Endothelial cell of umbilical vein (primary cell): ENCODE data around the gene DDX51. TPM values are rescaled to one million over a fixed set of nuclear protein-coding genes. Genes with fewer than 3 reads are reported as not detected.
"Not testable (repeated sequence)": the region's sequence is repeated elsewhere in the genome, so short reads cannot be mapped to it uniquely, and the experiment has no call there.

Source experiments
- BruUV-seq: library from RNA; stranded (reverse); fragments of 400-500 nt; replicated peaks from 2 replicates; lab custom pipeline; 2021; lab: Mats Ljungman, UMichigan
- CTCF ChIA-PET: fragments of 300-600, 350-600 bp; sonication (Branson Sonifier 250); formaldehyde crosslinking; loops from one replicate; lab custom pipeline; 2021; ENCODE audit warnings: antibody characterized with exemption, inconsistent platforms; lab: Charles Lee
- POLR2A ChIA-PET: fragments of 300-600, 350-600 bp; sonication (Branson Sonifier 250); formaldehyde crosslinking; loops from one replicate; lab custom pipeline; 2021; ENCODE audit warnings: antibody characterized with exemption, inconsistent platforms; lab: Charles Lee
- DNase-seq: peaks from one replicate; pipeline ENCODE4 v3.0.0-alpha.2; 2011; ENCODE audit warnings: low read depth, low spot score
- FAIRE-seq: peaks from 2 replicates; lab custom pipeline; 2011; peaks lifted over from hg19 to GRCh38; lab: Jason Lieb, UNC
- H2AFZ ChIP-seq: 2 replicates; pipeline ENCODE4 v1.6.0; 2012; ENCODE audit warnings: low read depth, low read length, control low read depth, inconsistent platforms
- H3K27ac ChIP-seq: 2 replicates; pipeline ENCODE4 v1.5.1; 2011; ENCODE audit warnings: low read depth, mild to moderate bottlenecking, control low read depth, low read length, moderate library complexity; ENCODE audit not compliant: insufficient read depth
- H3K27me3 ChIP-seq, 2 experiments: 2 replicates each; pipeline versions ENCODE4 v1.6.0 to v1.6.1; 2011; ENCODE audit warnings: low read length in 2 of 2, mixed read lengths in 1 of 2; ENCODE audit not compliant: control insufficient read depth in 2 of 2, insufficient read depth in 2 of 2
- H3K36me3 ChIP-seq, 2 experiments: 2 replicates in 1 of 2; 3 replicates in 1 of 2; pipeline ENCODE4 v1.5.1; 2011; ENCODE audit warnings: low read length in 2 of 2, mild to moderate bottlenecking in 1 of 2, moderate library complexity in 1 of 2; ENCODE audit not compliant: control insufficient read depth in 2 of 2, insufficient read depth in 2 of 2; ENCODE audit errors: extremely low read depth in 1 of 2
- H3K4me1 ChIP-seq: 3 replicates; pipeline ENCODE4 v1.5.1; 2011; ENCODE audit warnings: mild to moderate bottlenecking, low read length; ENCODE audit not compliant: control insufficient read depth, insufficient read depth; ENCODE audit errors: extremely low read depth
- H3K4me2 ChIP-seq: 2 replicates; pipeline ENCODE4 v1.6.1; 2011; ENCODE audit warnings: low read length, control low read depth, mixed read lengths; ENCODE audit not compliant: insufficient read depth
- H3K4me3 ChIP-seq, 3 experiments: fragments of 200-600 bp in 1 of 3; sonication (generic), shearing (Covaris generic) in 1 of 3; replicated peaks in 1 of 3; 2 replicates each; pipeline ENCODE4 v1.5.1; 2011 to 2016; ENCODE audit warnings: control low read depth in 3 of 3, low read length in 3 of 3, mild to moderate bottlenecking in 2 of 3, inconsistent platforms in 1 of 3, low read depth in 1 of 3, moderate library complexity in 1 of 3; ENCODE audit not compliant: insufficient read depth in 1 of 3
- H3K79me2 ChIP-seq: 2 replicates; pipeline ENCODE4 v1.6.0; 2012; ENCODE audit warnings: low read length, inconsistent platforms; ENCODE audit not compliant: control insufficient read depth, insufficient read depth
- H3K9ac ChIP-seq: replicated peaks from 2 replicates; pipeline ENCODE3; 2011; ENCODE audit warnings: low read length, control low read depth; ENCODE audit not compliant: insufficient read depth; ENCODE audit errors: extremely low read depth
- H3K9me1 ChIP-seq: replicated peaks from 3 replicates; pipeline ENCODE4 v1.6.0; 2011; ENCODE audit warnings: mild to moderate bottlenecking, low read length; ENCODE audit not compliant: control insufficient read depth, insufficient read depth; ENCODE audit errors: extremely low read depth
- H3K9me3 ChIP-seq: replicated peaks from 2 replicates; pipeline ENCODE4 v1.5.1; 2012; ENCODE audit warnings: low read length, inconsistent platforms; ENCODE audit not compliant: control insufficient read depth, insufficient read depth
- H4K20me1 ChIP-seq: replicated peaks from 2 replicates; pipeline ENCODE3; 2011; ENCODE audit warnings: mild to moderate bottlenecking, low read length; ENCODE audit not compliant: control insufficient read depth, insufficient read depth; ENCODE audit errors: extremely low read depth
- EZH2 ChIP-seq: IDR thresholded peaks from 2 replicates; pipeline ENCODE4 v1.6.1; 2012; ENCODE audit warnings: borderline replicate concordance, low read depth, mild to moderate bottlenecking, moderate library complexity, low read length, inconsistent platforms; ENCODE audit not compliant: severe bottlenecking
- FOS ChIP-seq: IDR thresholded peaks from 2 replicates; pipeline ENCODE4 v1.6.1; 2011; ENCODE audit warnings: mild to moderate bottlenecking, low read length, moderate library complexity, borderline replicate concordance; ENCODE audit not compliant: insufficient read depth
- GATA2 ChIP-seq: IDR thresholded peaks from 2 replicates; pipeline ENCODE4 v1.7.0; 2011; ENCODE audit warnings: low read depth, mild to moderate bottlenecking, moderate library complexity, mixed read lengths, low read length; ENCODE audit not compliant: insufficient read length, insufficient read depth
- JUN ChIP-seq: IDR thresholded peaks from 2 replicates; pipeline ENCODE4 v1.6.1; 2011; ENCODE audit warnings: borderline replicate concordance, low read depth; ENCODE audit not compliant: insufficient read length, insufficient read depth
- MYC ChIP-seq: IDR thresholded peaks from one replicate; pipeline ENCODE4 v1.6.1; 2011; ENCODE audit warnings: mild to moderate bottlenecking, low read depth, low read length
- POLR2A ChIP-seq: IDR thresholded peaks from 2 replicates; pipeline ENCODE4 v1.6.1; 2012; ENCODE audit warnings: low read depth, mild to moderate bottlenecking, control low read depth, low read length
- POLR2AphosphoS5 ChIP-seq: IDR thresholded peaks from 2 replicates; pipeline ENCODE4 v1.6.1; 2012; ENCODE audit warnings: low read depth, mild to moderate bottlenecking, control low read depth, low read length, moderate library complexity; ENCODE audit not compliant: insufficient read depth
- dilution Hi-C: fragments of 300-500 bp; cut with MboI; formaldehyde crosslinking; loops from one replicate; pipeline ENCODE4 v1.15.0; 2019; ENCODE audit warnings: low sequenced_read_pairs; ENCODE audit not compliant: extremely low pct_ligation_motif_present
- intact Hi-C: fragments of 100-400 bp; cut with micrococcal nuclease; formaldehyde crosslinking; loops from one replicate; pipeline ENCODE4 v1.10.0; 2022
- polyA plus RNA-seq, 4 experiments: library from polyadenylated mRNA; depleted of rRNA in 3 of 4; stranded (reverse) in 3 of 4; unstranded in 1 of 4; fragments of >200 nt; gene quantifications; 2 replicates each; pipeline versions ENCODE4 v1.2.1 to v1.2.3, GENCODE V29; 2011 to 2012; ENCODE audit warnings: missing spikeins in 1 of 4
- total RNA-seq: library from RNA; stranded (reverse); gene quantifications from 2 replicates; pipeline ENCODE4 v1.2.3, GENCODE V29; 2021
- TF ChIP-seq, protein P1 (sequence below): IDR thresholded peaks from 2 replicates; pipeline ENCODE4 v1.6.1; 2011; ENCODE audit not compliant: insufficient read depth, insufficient read length
- TF ChIP-seq, protein P2 (sequence below), 2 donors: IDR thresholded peaks; 1 replicate in 1 of 2; 2 replicates in 1 of 2; pipeline ENCODE4 v1.5.1; 2011; ENCODE audit warnings: low read length in 2 of 2, mild to moderate bottlenecking in 2 of 2, moderate library complexity in 2 of 2, control low read depth in 1 of 2, inconsistent platforms in 1 of 2, low read depth in 1 of 2; ENCODE audit not compliant: insufficient read depth in 1 of 2; ENCODE audit errors: extremely low read depth in 1 of 2

The DDX51 gene
- total and polyA plus RNA-seq, 2 donors (not counting 3 experiments of a cell fraction or from before 2014, with no cell fraction given) = 11.4 to 23.5 TPM

DNA sequence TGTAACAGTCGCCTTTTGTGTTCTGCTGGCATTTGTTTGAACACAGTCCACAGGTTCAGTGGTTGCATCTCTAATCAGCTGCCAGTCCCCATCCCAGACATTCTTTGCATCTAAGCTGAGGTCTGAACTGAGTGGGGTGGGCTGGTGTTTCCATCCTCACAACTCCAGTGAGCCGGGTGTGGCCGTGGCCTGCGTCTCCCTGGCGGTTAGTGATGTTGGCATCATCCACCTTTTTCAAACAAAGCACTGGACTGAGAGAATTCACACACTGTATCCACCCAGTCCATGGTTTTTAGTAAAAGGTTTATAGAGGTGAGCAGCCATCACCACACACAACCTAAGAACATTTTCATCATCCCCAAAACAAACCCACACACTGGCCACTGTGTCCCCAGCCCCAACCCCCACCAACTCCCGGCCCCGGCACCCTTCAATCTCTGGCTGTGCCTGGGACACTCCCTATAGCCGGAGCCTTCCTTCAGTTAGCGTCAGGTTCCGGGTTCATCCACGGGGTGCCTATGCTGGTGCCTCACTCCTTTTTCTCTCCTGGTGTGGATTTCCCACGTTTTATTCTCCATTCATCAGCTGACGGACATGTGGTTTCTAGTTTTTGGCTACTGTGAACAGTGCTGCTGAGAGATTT, 6.5 kb downstream of the DDX51 start:
- ChIA-PET CTCF (no interaction called here), POLR2A (no interaction called here)
- Histone ChIP-seq H3K27ac (no peak overlapping the region), H3K36me3 (peaks cover 8 to 32% of the 10 kb centered on the region in 2 experiments), H3K4me2 (no peak overlapping the region), H2AFZ (no peak overlapping the region), H3K27me3 (no peaks in the 10 kb centered on the region), H3K79me2 (peaks cover 7% of the 10 kb centered on the region), H3K9ac (no peak overlapping the region), H3K4me3 (no peak overlapping the region), H3K4me1 (no peaks in the 10 kb centered on the region), H3K9me1 (no peaks in the 10 kb centered on the region), H3K9me3 (no peaks in the 10 kb centered on the region), H4K20me1 (no peaks in the 10 kb centered on the region)
- no TSS peak for BruUV-seq
- FAIRE-seq = no peak
- no peak for DNase-seq
- dilution Hi-C loops (no loop called here), intact Hi-C loops (no loop called here)
- no peak for TF ChIP-seq GATA2
- TF ChIP-seq EZH2 = no peak
- TF ChIP-seq, protein P1, sequence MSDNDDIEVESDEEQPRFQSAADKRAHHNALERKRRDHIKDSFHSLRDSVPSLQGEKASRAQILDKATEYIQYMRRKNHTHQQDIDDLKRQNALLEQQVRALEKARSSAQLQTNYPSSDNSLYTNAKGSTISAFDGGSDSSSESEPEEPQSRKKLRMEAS = no peak
- TF ChIP-seq MYC = no peak
- TF ChIP-seq FOS = no peak
- TF ChIP-seq JUN = no peak
- TF ChIP-seq, protein P2, sequence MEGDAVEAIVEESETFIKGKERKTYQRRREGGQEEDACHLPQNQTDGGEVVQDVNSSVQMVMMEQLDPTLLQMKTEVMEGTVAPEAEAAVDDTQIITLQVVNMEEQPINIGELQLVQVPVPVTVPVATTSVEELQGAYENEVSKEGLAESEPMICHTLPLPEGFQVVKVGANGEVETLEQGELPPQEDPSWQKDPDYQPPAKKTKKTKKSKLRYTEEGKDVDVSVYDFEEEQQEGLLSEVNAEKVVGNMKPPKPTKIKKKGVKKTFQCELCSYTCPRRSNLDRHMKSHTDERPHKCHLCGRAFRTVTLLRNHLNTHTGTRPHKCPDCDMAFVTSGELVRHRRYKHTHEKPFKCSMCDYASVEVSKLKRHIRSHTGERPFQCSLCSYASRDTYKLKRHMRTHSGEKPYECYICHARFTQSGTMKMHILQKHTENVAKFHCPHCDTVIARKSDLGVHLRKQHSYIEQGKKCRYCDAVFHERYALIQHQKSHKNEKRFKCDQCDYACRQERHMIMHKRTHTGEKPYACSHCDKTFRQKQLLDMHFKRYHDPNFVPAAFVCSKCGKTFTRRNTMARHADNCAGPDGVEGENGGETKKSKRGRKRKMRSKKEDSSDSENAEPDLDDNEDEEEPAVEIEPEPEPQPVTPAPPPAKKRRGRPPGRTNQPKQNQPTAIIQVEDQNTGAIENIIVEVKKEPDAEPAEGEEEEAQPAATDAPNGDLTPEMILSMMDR (IDR thresholded peaks at IDR 0.05; ENCODE audit: extremely low read depth in 1 of 2, insufficient read depth in 1 of 2, low read depth in 1 of 2, low read length in 2 of 2) = no peak
- no peak for TF ChIP-seq POLR2AphosphoS5
- TF ChIP-seq POLR2A = no peak

DNA sequence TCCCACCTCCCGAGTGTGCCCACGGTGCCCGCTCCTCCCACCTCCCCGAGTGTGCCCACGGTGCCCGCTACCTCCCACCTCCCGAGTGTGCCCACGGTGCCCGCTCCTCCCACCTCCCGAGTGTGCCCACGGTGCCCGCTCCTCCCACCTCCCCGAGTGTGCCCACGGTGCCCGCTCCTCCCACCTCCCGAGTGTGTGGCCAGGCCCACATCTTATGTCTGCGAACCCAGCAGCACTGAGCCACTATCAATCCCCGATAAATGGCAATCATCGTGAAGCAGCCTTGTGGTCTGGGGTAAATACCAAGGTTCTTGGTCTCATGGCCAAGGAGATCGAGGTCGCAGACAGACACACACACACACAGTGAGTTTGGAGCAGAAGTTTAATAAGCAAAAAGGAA, 7.9 kb downstream of the DDX51 start:
- H3K27me3 ChIP-seq, H3K79me2 ChIP-seq, FAIRE-seq, intact Hi-C loops, CTCF ChIA-PET, H3K27ac ChIP-seq, H3K9ac ChIP-seq, H3K9me3 ChIP-seq, H3K4me3 ChIP-seq, H3K4me2 ChIP-seq, H2AFZ ChIP-seq, H3K4me1 ChIP-seq, dilution Hi-C loops, DNase-seq, BruUV-seq, H4K20me1 ChIP-seq, H3K9me1 ChIP-seq, POLR2A ChIA-PET: not testable (repeated sequence)
- peaks cover 8 to 20% of the 10 kb centered on the region in 2 experiments for H3K36me3 ChIP-seq
